WERI-Rb-1 (cell line): Measurements from ENCODE around the gene INF2.

Experiments
- DNase-seq: peaks from one replicate; pipeline ENCODE4 v3.0.0-alpha.2; 2020
- H3K27ac ChIP-seq: fragments of 250-450 bp; sonication (Bioruptor Pico); 2 replicates; pipeline ENCODE4 v1.5.1; 2020; ENCODE audit warnings: mild to moderate bottlenecking, moderate library complexity
- H3K27me3 ChIP-seq: fragments of 250-450 bp; sonication (Bioruptor Pico); 2 replicates; pipeline ENCODE4 v1.5.1; 2021; ENCODE audit warnings: mild to moderate bottlenecking, low read depth, moderate library complexity; ENCODE audit not compliant: insufficient read depth, severe bottlenecking
- H3K36me3 ChIP-seq: fragments of 250-450 bp; sonication (Bioruptor Pico); 2 replicates; pipeline ENCODE4 v1.5.1; 2020; ENCODE audit warnings: mild to moderate bottlenecking, moderate library complexity
- H3K4me3 ChIP-seq: 2 replicates; pipeline ENCODE4 v1.5.1; 2011; ENCODE audit warnings: low read depth, mild to moderate bottlenecking, control low read depth, low read length
- H3K9me3 ChIP-seq: fragments of 250-450 bp; sonication (Bioruptor Pico); 2 replicates; pipeline ENCODE4 v1.5.1; 2021; ENCODE audit warnings: mild to moderate bottlenecking, moderate library complexity; ENCODE audit not compliant: severe bottlenecking
- CTCF ChIP-seq: IDR thresholded peaks from 2 replicates; pipeline ENCODE4 v1.5.1; 2011; ENCODE audit warnings: low read depth, mild to moderate bottlenecking, control low read depth, inconsistent platforms, low read length

Gene INF2

DNA sequence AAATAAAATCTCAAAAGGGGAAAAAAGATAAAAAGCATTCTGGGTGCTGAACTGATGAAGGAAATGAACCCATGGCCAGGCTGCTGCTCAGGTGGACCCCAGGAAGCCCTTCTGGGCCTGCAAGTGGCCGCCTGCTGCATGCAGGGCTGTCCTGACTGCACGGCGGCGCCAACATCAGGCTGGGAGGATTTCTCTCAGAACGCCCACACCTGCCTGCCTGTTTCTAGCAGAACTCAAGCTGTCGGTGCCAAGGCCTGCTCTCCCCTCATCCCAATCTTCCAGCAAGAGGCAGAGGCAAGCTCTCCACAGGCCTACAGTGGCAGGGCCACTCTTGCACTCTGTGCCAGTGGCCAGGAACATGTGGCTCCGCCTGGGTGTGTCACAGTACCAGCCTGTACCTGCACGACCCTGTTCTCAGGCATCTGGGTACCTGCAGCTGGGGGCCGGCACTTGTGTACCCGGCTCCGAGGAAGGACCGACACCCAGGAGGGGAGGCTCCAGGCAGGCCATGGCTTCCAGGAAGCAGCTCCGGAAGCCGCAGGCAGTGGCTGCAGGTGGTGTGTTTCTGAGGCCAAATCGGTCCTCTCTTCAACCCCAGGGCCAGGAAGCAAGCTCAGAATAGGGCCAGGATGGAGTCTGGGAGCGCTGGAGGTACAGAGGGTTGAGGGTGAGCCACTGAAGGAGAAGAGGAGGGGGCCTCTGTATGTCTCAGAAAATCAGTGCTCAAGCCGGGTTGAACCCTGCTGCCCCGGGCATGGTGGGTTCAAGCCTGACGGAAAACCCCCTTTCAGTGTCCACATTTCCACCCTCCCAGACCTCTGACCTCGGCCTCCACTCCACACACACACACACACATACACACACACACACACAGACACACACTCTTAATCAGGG is 2.5 kb upstream of the INF2 start:
- Histone ChIP-seq H3K36me3 (peaks cover 9% of the 10 kb centered on the region), H3K4me3 (no peak overlapping the region), H3K27ac (no peak overlapping the region), H3K27me3 (no peaks in the 10 kb centered on the region), H3K9me3 (no peaks in the 10 kb centered on the region)
- no peak for DNase-seq
- TF ChIP-seq CTCF, result no peak

- Histone ChIP-seq H3K27me3 (no peaks in the 10 kb centered on the region), H3K27ac (no peak overlapping the region), H3K4me3 (no peak overlapping the region), H3K9me3 (no peaks in the 10 kb centered on the region), H3K36me3 (peaks cover 13% of the 10 kb centered on the region)
- no peak for TF ChIP-seq CTCF
- no peak for DNase-seq
These were observed 1.6 kb upstream of the INF2 start for GRCh38 chr14:104687601-104688504.

DNA sequence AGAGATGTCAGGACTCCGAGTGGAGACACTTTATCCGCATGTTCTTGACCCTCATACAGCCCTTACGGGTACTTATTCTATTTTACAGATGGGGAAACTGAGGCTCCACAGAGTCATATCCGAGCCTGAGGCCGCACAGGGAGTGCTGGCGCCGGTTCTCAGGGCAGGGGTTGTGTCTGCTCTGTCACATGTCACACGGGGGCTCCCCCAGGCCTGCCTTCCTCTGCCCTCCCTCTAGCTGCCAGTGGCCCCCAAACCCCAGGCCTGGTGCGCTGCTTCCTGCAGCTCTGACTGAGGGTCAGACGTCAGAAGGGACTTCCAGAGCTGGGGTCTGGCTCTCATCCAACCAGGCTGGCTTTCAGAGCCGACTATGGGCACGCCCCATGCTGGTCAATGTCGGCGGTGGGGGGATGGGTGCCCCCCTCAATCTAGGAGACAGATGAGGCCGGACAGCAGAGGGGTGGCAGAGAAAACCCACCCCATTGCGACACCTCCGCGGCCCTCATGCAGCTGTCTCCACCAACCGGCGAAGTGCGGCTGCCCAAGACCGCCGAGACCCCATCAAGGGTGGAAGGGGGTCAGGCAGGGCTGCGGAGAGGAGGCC is 811 bp upstream of the INF2 start:
- TF ChIP-seq CTCF, result no peak
- no peaks in the 10 kb centered on the region for H3K27me3 ChIP-seq
- no peak overlapping the region for H3K4me3 ChIP-seq
- H3K36me3 ChIP-seq, result peaks cover 14% of the 10 kb centered on the region
- H3K9me3 ChIP-seq, result no peaks in the 10 kb centered on the region
- H3K27ac ChIP-seq, result peak overlapping the region; percentile 56
- DNase-seq, result no peak

GRCh38 chr14:104689881-104690711 is 678 bp downstream of the INF2 start:
- TF ChIP-seq CTCF, result no peak

GRCh38 chr14:104690861-104691455 is 1.5 kb downstream of the INF2 start:
- TF ChIP-seq CTCF, result no peak
- no peak for DNase-seq
- Histone ChIP-seq H3K27me3 (no peaks in the 10 kb centered on the region), H3K36me3 (peaks cover 25% of the 10 kb centered on the region), H3K4me3 (peak overlapping the region; percentile 78), H3K27ac (no peak overlapping the region), H3K9me3 (no peaks in the 10 kb centered on the region)

More at GRCh38 chr14:104689881-104690711, 678 bp downstream of the INF2 start:
- DNase-seq, result no peak
- Histone ChIP-seq H3K9me3 (no peaks in the 10 kb centered on the region), H3K27me3 (no peaks in the 10 kb centered on the region), H3K36me3 (peaks cover 22% of the 10 kb centered on the region), H3K4me3 (peak overlapping the region; percentile 78), H3K27ac (peak overlapping the region; percentile 62)
